OCI-LY3 (cell line): ENCODE data around the gene RIIAD1.
"Not testable (repeated sequence)": the region's sequence is repeated elsewhere in the genome, so short reads cannot be mapped to it uniquely, and the experiment has no call there.

Experiments used
- H2AFZ ChIP-seq: fragments of 200-600, 300-600 bp; shearing (Covaris generic); 2 replicates; pipeline ENCODE4 v1.6.0; 2014; ENCODE audit warnings: antibody characterized with exemption, low read depth, low read length
- H3K27ac ChIP-seq: fragments of 200-600, 300-600 bp; sonication (generic); 2 replicates; pipeline ENCODE4 v1.5.1; 2014; ENCODE audit warnings: mild to moderate bottlenecking, low read length, moderate library complexity, mixed read lengths
- H3K27me3 ChIP-seq: fragments of 200-600, 300-600 bp; sonication (generic); 2 replicates; pipeline ENCODE4 v1.6.1; 2014; ENCODE audit warnings: low read depth, low read length, mixed read lengths
- H3K36me3 ChIP-seq: fragments of 200-600, 300-600 bp; sonication (generic); replicated peaks from 2 replicates; pipeline ENCODE3; 2014; ENCODE audit warnings: low read depth, low read length, mixed read lengths
- H3K4me1 ChIP-seq: fragments of 300-600, 200-600 bp; sonication (generic); 2 replicates; pipeline ENCODE4 v1.6.1; 2014; ENCODE audit warnings: low read length, mixed read lengths
- H3K4me2 ChIP-seq: fragments of 200-600, 300-600 bp; sonication (generic); 2 replicates; pipeline ENCODE4 v1.6.1; 2014; ENCODE audit warnings: low read length, mixed read lengths
- H3K4me3 ChIP-seq: fragments of 300-600, 200-600 bp; sonication (generic); 2 replicates; pipeline ENCODE4 v1.5.1; 2014; ENCODE audit warnings: antibody characterized with exemption, mild to moderate bottlenecking, low read length, moderate library complexity
- H3K79me2 ChIP-seq: fragments of 300-600, 200-600 bp; shearing (Covaris generic); 2 replicates; pipeline ENCODE4 v1.6.1; 2014; ENCODE audit warnings: mild to moderate bottlenecking, low read length, mixed read lengths
- H3K9ac ChIP-seq: fragments of 300-600, 200-600 bp; shearing (Covaris generic); 2 replicates; pipeline ENCODE4 v1.6.0; 2014; ENCODE audit warnings: mild to moderate bottlenecking, low read length, moderate library complexity
- H3K9me3 ChIP-seq: fragments of 200-600, 300-600 bp; shearing (Covaris generic); 2 replicates; pipeline ENCODE4 v1.6.1; 2014; ENCODE audit warnings: low read length, mixed read lengths; ENCODE audit not compliant: insufficient read depth
- H4K20me1 ChIP-seq: fragments of 200-600, 300-600 bp; sonication (generic); 2 replicates; pipeline ENCODE4 v1.6.1; 2016; ENCODE audit warnings: low read length, mixed read lengths; ENCODE audit not compliant: insufficient read depth
- CTCF ChIP-seq: fragments of 200-600, 300-600 bp; sonication (generic); IDR thresholded peaks from 2 replicates; pipeline ENCODE4 v1.5.1; 2014; ENCODE audit warnings: antibody characterized with exemption, low read length, low read depth
- EZH2phosphoT487 ChIP-seq: fragments of 200-600 bp; shearing (Covaris generic); IDR thresholded peaks from 2 replicates; pipeline ENCODE4 v1.6.1; 2018; ENCODE audit warnings: antibody characterized with exemption, mixed run types, low read depth

RIIAD1 gene

GRCh38 chr1:151763990-151764389 lies 42.7 kb downstream of the RIIAD1 start:
- peak overlapping the region; percentile 59 for H3K27ac ChIP-seq
- TF ChIP-seq CTCF (no peak), EZH2phosphoT487 (no peak)

DNA sequence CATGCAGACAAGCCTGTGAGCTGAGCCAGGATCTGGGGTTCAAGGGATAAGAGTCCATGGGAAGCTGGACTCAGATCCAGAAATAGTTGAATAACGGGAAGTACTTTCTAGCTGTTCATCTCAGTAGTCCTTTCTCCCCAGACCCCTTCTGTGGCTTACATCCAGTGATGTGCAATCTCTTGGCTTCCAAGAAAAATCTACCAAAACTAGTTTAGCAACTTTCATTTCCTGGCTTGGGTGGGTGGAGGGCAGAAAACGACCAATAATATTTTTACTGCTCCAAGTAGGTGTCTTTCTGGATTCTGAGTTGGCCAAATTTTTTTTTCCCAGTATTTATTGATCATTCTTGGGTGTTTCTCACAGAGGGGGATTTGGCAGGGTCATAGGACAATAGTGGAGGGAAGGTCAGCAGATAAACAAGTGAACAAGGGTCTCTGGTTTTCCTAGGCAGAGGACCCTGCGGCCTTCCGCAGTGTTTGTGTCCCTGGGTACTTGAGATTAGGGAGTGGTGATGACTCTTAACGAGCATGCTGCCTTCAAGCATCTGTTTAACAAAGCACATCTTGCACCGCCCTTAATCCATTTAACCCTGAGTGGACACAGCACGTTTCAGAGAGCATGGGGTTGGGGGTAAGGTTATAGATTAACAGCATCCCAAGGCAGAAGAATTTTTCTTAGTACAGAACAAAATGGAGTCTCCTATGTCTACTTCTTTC lies 47.2 kb downstream of the RIIAD1 start:
- H4K20me1 ChIP-seq, H3K79me2 ChIP-seq, H3K36me3 ChIP-seq, H3K9me3 ChIP-seq, H2AFZ ChIP-seq, H3K9ac ChIP-seq, H3K27me3 ChIP-seq, H3K4me3 ChIP-seq, H3K4me2 ChIP-seq, H3K4me1 ChIP-seq, H3K27ac ChIP-seq: not testable (repeated sequence)

More at GRCh38 chr1:151763990-151764389, 42.7 kb downstream of the RIIAD1 start:
- no peaks in the 10 kb centered on the region for H3K27me3 ChIP-seq
- H3K4me2 ChIP-seq, result peak overlapping the region; percentile 96
- H4K20me1 ChIP-seq, result no peaks in the 10 kb centered on the region
- H3K79me2 ChIP-seq, result peaks cover 15% of the 10 kb centered on the region
- no peaks in the 10 kb centered on the region for H3K9me3 ChIP-seq
- peak overlapping the region; percentile 92 for H2AFZ ChIP-seq
- H3K4me3 ChIP-seq, result peak overlapping the region; percentile 82
- peaks cover 13% of the 10 kb centered on the region for H3K4me1 ChIP-seq
- peak overlapping the region; percentile 75 for H3K9ac ChIP-seq
- peaks cover 22% of the 10 kb centered on the region for H3K36me3 ChIP-seq

- not testable (repeated sequence) for H3K9me3 ChIP-seq, H3K4me3 ChIP-seq, H3K4me2 ChIP-seq, H2AFZ ChIP-seq, H3K79me2 ChIP-seq, H3K27me3 ChIP-seq, H3K4me1 ChIP-seq, H3K9ac ChIP-seq, H3K36me3 ChIP-seq, H4K20me1 ChIP-seq, H3K27ac ChIP-seq
Observed at GRCh38 chr1:151769270-151769669, 47.9 kb downstream of the RIIAD1 start.

DNA sequence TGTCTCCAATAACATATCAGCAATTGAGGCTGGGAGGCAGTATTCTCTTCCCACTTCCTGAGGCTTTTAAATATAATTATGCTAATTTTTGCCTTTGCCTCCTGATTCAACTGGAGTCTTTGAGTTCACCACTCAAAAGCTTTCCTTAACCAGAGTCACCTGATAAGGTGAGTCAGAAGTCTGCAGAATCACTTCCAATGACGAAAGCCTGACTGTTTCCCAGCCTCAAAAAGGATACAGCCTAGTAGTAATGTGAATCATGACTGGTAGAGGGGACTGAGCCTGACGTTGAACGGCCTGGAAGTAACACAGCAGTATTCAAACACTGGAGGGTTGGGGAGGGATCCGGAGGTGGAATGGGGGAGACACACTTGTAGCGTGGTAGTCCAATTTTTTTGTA lies 52.4 kb downstream of the RIIAD1 start:
- no peak for TF ChIP-seq EZH2phosphoT487
- TF ChIP-seq CTCF, result no peak

GRCh38 chr1:151774256-151774922 lies 53.1 kb downstream of the RIIAD1 start:
- no peak overlapping the region for H3K4me2 ChIP-seq
- H2AFZ ChIP-seq, result no peak overlapping the region
- no peaks in the 10 kb centered on the region for H3K4me1 ChIP-seq
- peaks cover 11% of the 10 kb centered on the region for H3K36me3 ChIP-seq
- H3K9ac ChIP-seq, result no peak overlapping the region
- H3K27ac ChIP-seq, result no peak overlapping the region
- no peaks in the 10 kb centered on the region for H4K20me1 ChIP-seq
- no peaks in the 10 kb centered on the region for H3K9me3 ChIP-seq
- no peaks in the 10 kb centered on the region for H3K27me3 ChIP-seq
- no peaks in the 10 kb centered on the region for H3K79me2 ChIP-seq
- TF ChIP-seq EZH2phosphoT487, result no peak
- no peak for TF ChIP-seq CTCF
- H3K4me3 ChIP-seq, result no peak overlapping the region

More for the DNA sequence above, 52.4 kb downstream of the RIIAD1 start:
- H2AFZ ChIP-seq, result no peak overlapping the region
- no peak overlapping the region for H3K4me3 ChIP-seq
- no peak overlapping the region for H3K4me2 ChIP-seq
- no peaks in the 10 kb centered on the region for H3K4me1 ChIP-seq
- no peaks in the 10 kb centered on the region for H3K79me2 ChIP-seq
- H3K27me3 ChIP-seq, result no peaks in the 10 kb centered on the region
- no peak overlapping the region for H3K9ac ChIP-seq
- no peaks in the 10 kb centered on the region for H3K9me3 ChIP-seq
- peaks cover 11% of the 10 kb centered on the region for H3K36me3 ChIP-seq
- H4K20me1 ChIP-seq, result no peaks in the 10 kb centered on the region
- H3K27ac ChIP-seq, result no peak overlapping the region
